T-helper 2 cell treated with Interferon-gamma antibody and Interleukin-4, amounts not matched to agents 5 μg/mL and 100 μg/mL, for 36 hours (primary cell): ENCODE results near the gene MCF2L2.
"Not testable (repeated sequence)": the region's sequence is repeated elsewhere in the genome, so short reads cannot be mapped to it uniquely, and the experiment has no call there.

Source experiments
- DNase-seq: peaks from one replicate; pipeline ENCODE4 v3.0.0; 2021; ENCODE audit warnings: low spot score
- H3K27ac Mint-ChIP-seq: one replicate; pipeline ENCODE4 v1.8.0; 2021; ENCODE audit warnings: mild to moderate bottlenecking, mixed read lengths
- H3K27me3 Mint-ChIP-seq: one replicate; pipeline ENCODE4 v1.8.0; 2021; ENCODE audit warnings: low read depth, mixed read lengths
- H3K36me3 Mint-ChIP-seq: one replicate; pipeline ENCODE4 v1.8.0; 2021; ENCODE audit warnings: low read depth, mixed read lengths
- H3K4me1 Mint-ChIP-seq: one replicate; pipeline ENCODE4 v1.8.0; 2021; ENCODE audit warnings: low read depth, mixed read lengths
- H3K4me3 Mint-ChIP-seq: one replicate; pipeline ENCODE4 v1.8.0; 2022; ENCODE audit warnings: mild to moderate bottlenecking, moderate library complexity, mixed read lengths
- H3K9me3 Mint-ChIP-seq: one replicate; pipeline ENCODE4 v1.8.0; 2021; ENCODE audit warnings: mixed read lengths

Gene MCF2L2

DNA sequence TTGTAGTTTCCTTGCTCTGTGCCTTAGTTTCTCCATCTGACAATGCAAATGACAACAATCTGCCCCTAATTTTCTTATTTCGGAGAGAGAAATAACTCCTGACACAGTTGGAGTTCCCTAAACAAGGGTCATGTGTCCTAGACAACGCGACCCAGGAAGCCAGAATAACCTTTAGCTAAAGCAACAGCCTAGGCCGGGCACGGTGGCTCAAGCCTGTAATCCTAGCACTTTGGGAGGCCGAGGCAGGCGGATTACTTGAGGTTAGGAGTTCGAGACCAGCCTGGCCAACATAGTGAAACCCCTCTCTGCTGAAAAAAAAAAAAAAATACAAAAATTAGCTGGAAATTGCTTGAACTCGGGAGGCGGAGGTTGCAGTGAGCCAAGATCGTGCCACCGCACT, 49.9 kb downstream of the MCF2L2 start:
- H3K27me3 Mint-ChIP-seq = no peaks in the 10 kb centered on the region
- H3K4me1 Mint-ChIP-seq = peaks cover 28% of the 10 kb centered on the region
- H3K36me3 Mint-ChIP-seq = peaks cover 2% of the 10 kb centered on the region
- no peak overlapping the region for H3K27ac Mint-ChIP-seq
- H3K9me3 Mint-ChIP-seq = no peaks in the 10 kb centered on the region
- no peak for DNase-seq
- no peak overlapping the region for H3K4me3 Mint-ChIP-seq

DNA sequence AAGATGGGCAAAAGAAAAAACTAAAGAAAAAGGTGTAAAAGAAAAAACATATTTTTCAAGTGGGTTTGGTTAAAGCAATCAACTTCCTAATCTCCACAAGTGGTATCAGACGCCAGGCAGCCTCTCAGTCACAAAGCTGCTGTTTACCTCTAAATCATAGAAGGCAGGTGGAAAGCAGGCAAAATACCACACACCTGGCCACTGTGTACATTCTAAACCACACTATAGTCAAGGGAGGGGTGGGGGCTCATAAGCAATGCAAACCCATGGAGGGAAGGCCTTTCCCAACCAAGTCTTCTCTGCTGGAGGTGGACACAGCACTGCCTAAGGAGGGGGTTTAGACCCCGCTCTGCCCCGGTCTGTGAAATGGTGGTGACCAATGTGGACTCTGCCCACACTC, 50.4 kb downstream of the MCF2L2 start:
- no peak overlapping the region for H3K27ac Mint-ChIP-seq
- H3K9me3 Mint-ChIP-seq = no peaks in the 10 kb centered on the region
- no peak for DNase-seq
- H3K4me1 Mint-ChIP-seq = peaks cover 28% of the 10 kb centered on the region
- peaks cover 2% of the 10 kb centered on the region for H3K36me3 Mint-ChIP-seq
- no peak overlapping the region for H3K4me3 Mint-ChIP-seq
- H3K27me3 Mint-ChIP-seq = no peaks in the 10 kb centered on the region

DNA sequence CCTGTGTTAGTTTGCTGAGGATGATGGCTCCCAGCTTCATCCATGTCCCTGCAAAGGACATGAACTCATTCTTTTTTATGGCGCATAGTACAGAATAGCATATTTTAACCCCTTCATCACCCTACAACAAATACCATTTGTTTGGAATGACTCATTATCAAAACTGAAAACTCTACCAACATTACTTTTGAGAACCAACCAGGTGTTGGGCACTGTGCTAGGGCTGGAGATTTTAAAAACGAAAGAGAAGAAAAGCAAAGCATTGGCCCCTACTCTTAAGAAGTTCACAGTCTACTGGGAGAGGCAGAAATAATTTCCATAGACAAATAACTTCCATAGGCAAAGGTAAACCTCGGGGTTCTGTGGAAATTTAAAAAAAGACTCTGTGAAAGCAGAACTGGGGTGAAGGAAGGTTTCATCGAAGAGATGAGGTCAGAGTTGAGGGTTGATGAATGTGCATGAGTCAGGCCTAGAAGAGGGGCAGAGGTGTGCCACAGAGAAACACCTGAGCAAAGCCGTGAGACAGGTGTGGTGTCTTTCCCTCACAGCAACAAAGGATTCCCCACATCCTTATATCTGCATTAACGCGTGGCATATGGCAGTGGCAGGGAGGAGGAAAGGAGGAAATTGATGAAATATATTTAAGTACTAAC, 51.0 kb downstream of the MCF2L2 start:
- H3K27me3 Mint-ChIP-seq = no peaks in the 10 kb centered on the region
- H3K36me3 Mint-ChIP-seq = peaks cover 2% of the 10 kb centered on the region
- no peak overlapping the region for H3K4me3 Mint-ChIP-seq
- no peaks in the 10 kb centered on the region for H3K9me3 Mint-ChIP-seq
- H3K27ac Mint-ChIP-seq = no peak overlapping the region
- H3K4me1 Mint-ChIP-seq = peaks cover 28% of the 10 kb centered on the region
- no peak for DNase-seq

DNA sequence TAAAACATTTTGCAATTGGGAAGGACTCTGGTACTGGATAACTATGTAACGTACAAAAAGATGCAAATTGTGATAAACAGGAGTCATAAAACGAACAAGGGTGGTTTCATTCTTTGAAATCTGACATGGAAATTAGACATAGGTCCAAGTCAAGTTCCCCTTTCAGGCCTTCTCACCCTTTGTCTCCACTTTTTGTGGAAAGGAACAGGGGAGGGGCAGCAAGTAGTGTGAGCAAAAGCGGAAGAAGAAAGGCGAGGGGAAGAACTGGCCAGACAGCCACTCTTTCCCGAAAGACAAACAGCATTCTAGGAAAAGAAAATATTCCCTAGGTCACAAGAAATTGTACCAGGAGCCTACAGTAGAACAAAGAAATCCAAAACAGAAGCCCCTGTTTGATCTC, 52.6 kb downstream of the MCF2L2 start:
- no peaks in the 10 kb centered on the region for H3K27me3 Mint-ChIP-seq
- no peaks in the 10 kb centered on the region for H3K9me3 Mint-ChIP-seq
- H3K4me3 Mint-ChIP-seq = no peak overlapping the region
- H3K27ac Mint-ChIP-seq = no peak overlapping the region
- DNase-seq = no peak
- H3K36me3 Mint-ChIP-seq = peaks cover 2% of the 10 kb centered on the region
- peaks cover 29% of the 10 kb centered on the region for H3K4me1 Mint-ChIP-seq

DNA sequence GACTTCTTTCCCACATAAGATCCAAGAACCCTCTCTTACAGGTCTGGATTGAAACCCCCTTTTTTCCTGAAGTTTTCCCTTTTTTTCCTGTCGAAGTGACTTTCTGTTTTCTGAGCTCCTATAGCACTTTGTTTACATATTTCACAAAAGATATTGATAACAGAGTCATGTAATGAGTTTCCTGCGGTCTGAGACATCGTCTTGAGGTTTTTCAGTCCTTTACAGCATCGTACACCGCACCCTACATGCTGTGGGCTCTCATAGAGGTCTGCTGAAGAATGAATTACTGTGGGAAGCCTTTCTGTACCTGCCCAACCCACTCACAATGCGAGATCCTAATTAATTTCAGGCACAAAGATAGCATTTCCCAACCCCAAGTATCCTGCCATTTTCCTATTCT, 53.1 kb downstream of the MCF2L2 start:
- DNase-seq = no peak
- Mint-ChIP-seq H3K4me3 (no peak overlapping the region), H3K27me3 (no peaks in the 10 kb centered on the region), H3K4me1 (peaks cover 29% of the 10 kb centered on the region), H3K36me3 (peaks cover 2% of the 10 kb centered on the region), H3K27ac (no peak overlapping the region), H3K9me3 (no peaks in the 10 kb centered on the region)

DNA sequence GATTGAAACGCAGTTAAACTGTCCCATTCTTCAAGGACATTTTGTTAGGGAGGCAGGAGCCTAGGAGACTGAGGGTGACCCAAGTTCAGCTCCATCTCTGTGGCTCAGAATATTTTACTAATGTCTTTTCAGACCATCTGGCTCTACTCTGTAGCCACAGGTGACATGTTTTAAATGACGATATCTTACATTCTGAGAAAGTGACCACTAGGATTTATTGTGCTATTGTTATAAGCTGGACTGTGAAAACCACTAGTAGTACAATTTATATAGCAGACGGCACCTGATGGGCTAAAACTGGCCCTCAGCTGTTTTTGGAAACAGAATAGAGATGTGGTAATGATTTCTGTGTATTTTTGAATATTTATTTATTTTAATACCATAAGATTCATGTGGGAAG, 55.5 kb downstream of the MCF2L2 start:
- H3K4me3 Mint-ChIP-seq = no peak overlapping the region
- H3K27ac Mint-ChIP-seq = no peak overlapping the region
- peaks cover 24% of the 10 kb centered on the region for H3K4me1 Mint-ChIP-seq
- no peaks in the 10 kb centered on the region for H3K9me3 Mint-ChIP-seq
- no peaks in the 10 kb centered on the region for H3K27me3 Mint-ChIP-seq
- H3K36me3 Mint-ChIP-seq = peaks cover 2% of the 10 kb centered on the region
- DNase-seq = no peak

DNA sequence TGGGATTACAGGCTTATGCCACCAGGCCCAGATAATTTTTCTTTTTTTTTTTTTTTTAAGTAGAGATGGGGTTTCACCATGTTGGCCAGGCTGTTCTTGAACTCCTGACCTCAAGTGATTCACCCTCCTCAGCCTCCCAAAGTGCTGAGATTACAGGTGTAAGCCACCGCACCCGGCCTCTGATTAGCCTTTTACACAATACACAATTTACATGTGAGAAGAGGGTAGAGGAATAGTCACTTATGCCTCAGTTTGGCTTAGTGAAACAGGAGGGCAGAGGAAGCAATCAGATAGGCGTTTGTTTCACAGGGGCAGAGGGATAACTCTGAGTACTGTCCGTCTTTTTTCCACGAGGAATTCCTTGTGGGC, 56.8 kb downstream of the MCF2L2 start:
- not testable (repeated sequence) for H3K9me3 Mint-ChIP-seq, H3K36me3 Mint-ChIP-seq, H3K27ac Mint-ChIP-seq, DNase-seq, H3K27me3 Mint-ChIP-seq, H3K4me3 Mint-ChIP-seq
- peaks cover 18% of the 10 kb centered on the region for H3K4me1 Mint-ChIP-seq

DNA sequence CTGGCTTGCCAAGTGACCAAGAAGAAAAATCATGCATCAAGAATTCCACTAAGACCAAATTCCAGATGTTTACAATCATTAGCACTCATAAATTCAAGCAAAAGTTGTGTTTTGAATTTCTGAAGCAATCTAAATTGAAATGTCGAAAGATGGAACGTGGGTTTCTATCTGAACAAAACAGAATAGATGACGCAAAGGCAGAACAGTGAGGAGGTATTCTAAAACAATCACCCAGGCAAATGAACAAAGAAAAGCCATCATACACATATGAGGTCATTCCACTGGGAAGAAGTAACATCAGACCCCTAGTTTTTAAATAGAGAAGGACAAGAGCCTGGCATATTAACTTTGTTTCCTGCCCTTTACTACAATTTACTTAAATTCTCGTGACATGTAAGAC, 58.0 kb downstream of the MCF2L2 start:
- peaks cover 5% of the 10 kb centered on the region for H3K9me3 Mint-ChIP-seq
- peaks cover 17% of the 10 kb centered on the region for H3K4me1 Mint-ChIP-seq
- no peaks in the 10 kb centered on the region for H3K27me3 Mint-ChIP-seq
- no peak overlapping the region for H3K4me3 Mint-ChIP-seq
- no peak overlapping the region for H3K27ac Mint-ChIP-seq
- peaks cover 9% of the 10 kb centered on the region for H3K36me3 Mint-ChIP-seq
- DNase-seq = no peak

DNA sequence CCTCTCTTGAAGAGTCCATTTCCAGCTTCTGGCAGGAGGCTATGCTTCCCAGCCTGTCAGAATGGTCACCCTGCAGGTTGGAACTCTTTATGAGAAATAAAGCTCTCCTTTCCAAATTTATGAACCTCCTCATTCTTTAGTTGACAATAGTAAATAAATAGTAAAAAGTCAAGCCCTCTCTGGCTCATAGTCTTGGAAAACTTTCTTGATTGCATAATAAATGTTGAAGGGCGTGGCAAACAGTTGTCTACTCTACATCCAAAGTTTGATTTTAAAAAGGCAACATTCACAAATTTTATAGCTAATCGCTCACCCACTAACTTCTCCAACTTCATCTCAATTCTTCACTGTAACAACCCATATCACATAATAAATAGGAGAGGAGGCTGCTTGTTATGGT, 58.8 kb downstream of the MCF2L2 start:
- peaks cover 5% of the 10 kb centered on the region for H3K9me3 Mint-ChIP-seq

DNA sequence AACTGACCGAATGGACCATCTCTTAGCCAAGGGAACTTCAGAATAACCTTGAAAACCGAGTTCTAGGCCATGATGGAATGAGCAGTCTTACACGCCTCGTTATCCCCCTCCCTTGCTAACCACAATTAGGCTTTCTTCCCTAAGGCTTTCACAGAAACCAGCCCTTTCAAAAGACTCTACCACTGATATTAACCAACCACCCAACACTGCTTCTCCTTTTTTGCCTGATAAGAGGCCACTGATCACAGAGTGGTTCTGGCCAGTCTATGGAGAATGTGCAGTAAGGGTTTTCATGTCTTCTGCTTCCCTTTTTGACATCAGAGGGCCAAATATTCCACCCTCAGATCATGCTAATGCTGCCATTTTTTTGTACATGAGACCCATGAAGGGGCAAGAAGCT, 59.3 kb downstream of the MCF2L2 start:
- H3K27ac Mint-ChIP-seq = no peak overlapping the region
- no peak for DNase-seq
- peaks cover 10% of the 10 kb centered on the region for H3K36me3 Mint-ChIP-seq
- H3K9me3 Mint-ChIP-seq = peaks cover 5% of the 10 kb centered on the region
- peaks cover 14% of the 10 kb centered on the region for H3K4me1 Mint-ChIP-seq
- H3K27me3 Mint-ChIP-seq = no peaks in the 10 kb centered on the region
- no peak overlapping the region for H3K4me3 Mint-ChIP-seq

More for the DNA sequence above, 58.8 kb downstream of the MCF2L2 start:
- DNase-seq = no peak
- no peaks in the 10 kb centered on the region for H3K27me3 Mint-ChIP-seq
- no peak overlapping the region for H3K4me3 Mint-ChIP-seq
- H3K36me3 Mint-ChIP-seq = peaks cover 10% of the 10 kb centered on the region
- no peak overlapping the region for H3K27ac Mint-ChIP-seq
- peaks cover 14% of the 10 kb centered on the region for H3K4me1 Mint-ChIP-seq

DNA sequence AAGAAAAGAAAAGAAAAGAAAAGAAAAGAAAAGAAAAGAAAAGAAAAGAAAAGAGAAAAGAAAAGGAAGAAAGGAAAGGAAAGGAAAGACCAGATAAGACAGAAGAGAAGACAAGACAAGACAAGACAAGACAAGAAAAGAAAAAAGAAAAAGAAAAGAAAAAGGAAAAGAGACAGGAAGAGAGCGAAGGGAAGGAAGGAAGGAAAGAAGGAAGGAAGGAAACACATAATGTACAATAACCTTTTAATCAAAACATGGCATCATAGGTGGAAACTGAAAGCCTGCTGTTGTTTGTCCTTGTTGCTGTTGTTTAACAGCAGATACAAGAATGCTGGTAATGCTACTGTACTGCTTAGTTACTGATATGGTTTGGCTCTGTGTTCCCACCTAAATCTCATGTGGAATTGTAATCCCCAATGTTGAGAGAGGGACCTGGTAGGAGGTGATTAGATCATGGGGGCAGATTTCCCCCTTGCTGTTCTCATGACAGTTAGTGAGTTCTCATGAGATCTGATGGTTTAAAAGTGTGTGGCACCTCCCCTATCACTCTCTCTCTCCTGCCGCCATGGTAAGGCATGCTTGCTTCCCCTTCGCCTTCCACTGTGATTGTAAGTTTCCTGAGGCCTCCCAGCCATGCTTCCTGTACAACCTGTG, 67.3 kb downstream of the MCF2L2 start:
- Mint-ChIP-seq H3K27ac (no peak overlapping the region), H3K27me3 (no peaks in the 10 kb centered on the region), H3K36me3 (peaks cover 18% of the 10 kb centered on the region), H3K4me1 (peaks cover 22% of the 10 kb centered on the region), H3K9me3 (peaks cover 15% of the 10 kb centered on the region), H3K4me3 (no peak overlapping the region)
- no peak for DNase-seq

DNA sequence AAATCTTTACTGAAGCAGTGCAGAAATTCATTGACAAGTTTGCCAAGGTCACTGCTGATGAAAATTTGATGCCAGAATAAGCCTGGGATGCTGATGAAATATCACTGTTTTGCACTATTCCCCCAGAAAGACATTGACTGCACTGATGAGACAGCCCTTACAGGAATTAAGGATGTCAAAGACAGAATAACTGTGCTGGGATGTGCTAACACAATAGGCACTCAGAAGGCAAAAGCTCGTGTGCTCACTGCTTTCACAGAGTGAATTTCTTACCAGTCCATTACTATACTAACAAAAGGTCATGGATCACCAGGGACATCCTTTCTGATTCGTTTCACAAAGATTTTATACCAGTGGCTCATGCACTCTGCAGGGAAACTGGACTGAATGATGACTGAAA, 69.4 kb downstream of the MCF2L2 start:
- H3K36me3 Mint-ChIP-seq = peaks cover 12% of the 10 kb centered on the region
- H3K27ac Mint-ChIP-seq = no peak overlapping the region
- peaks cover 10% of the 10 kb centered on the region for H3K9me3 Mint-ChIP-seq
- no peak overlapping the region for H3K4me3 Mint-ChIP-seq
- H3K4me1 Mint-ChIP-seq = peaks cover 16% of the 10 kb centered on the region
- H3K27me3 Mint-ChIP-seq = no peaks in the 10 kb centered on the region
- no peak for DNase-seq

DNA sequence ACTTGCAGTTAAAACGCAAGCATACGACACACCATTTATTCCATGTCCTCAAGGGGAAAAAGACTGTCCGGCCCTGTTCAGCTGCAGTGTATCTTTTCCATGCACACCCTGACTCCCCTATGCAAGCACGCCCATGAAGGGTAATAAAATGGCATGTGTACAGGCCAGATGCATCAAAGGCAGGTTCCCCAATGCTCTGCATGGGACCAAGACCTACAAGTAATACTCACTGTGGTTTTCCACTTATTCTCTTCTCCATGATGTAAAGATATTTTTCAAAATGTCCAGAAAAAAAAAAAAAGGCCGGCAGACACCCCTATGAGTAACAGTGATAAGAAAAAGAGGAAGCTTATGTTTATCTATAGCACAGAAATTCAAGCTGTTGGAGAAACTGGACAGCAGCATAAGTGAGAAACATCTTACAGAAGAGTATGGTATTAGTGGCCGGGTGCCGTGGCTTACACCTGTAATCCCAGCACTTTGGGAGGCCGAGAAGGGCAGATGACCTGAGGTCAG, 70.8 kb downstream of the MCF2L2 start:
- peaks cover 12% of the 10 kb centered on the region for H3K36me3 Mint-ChIP-seq
- no peak for DNase-seq
- peaks cover 10% of the 10 kb centered on the region for H3K9me3 Mint-ChIP-seq
- H3K4me3 Mint-ChIP-seq = no peak overlapping the region
- no peaks in the 10 kb centered on the region for H3K27me3 Mint-ChIP-seq
- H3K27ac Mint-ChIP-seq = peak overlapping the region; percentile 23
- H3K4me1 Mint-ChIP-seq = peaks cover 16% of the 10 kb centered on the region

DNA sequence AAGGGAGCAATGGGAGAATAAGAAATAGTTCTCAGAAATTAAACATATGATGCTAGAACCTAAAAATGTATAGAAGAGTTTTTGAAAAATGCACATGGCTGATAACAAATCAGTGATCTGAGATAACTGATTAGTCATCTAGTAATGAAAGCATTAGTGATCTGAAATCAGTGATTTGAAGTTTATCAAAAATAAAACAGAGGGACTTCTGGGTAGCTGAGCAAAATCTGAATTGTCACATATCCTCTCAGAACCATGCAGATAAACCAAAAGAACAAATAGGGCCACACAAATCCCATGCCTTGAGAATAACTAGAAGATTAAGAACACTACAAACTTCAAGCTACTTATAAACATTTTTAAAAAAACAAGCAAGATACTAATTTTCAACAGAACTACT, 71.5 kb downstream of the MCF2L2 start:
- H3K27me3 Mint-ChIP-seq = no peaks in the 10 kb centered on the region
- H3K36me3 Mint-ChIP-seq = peaks cover 12% of the 10 kb centered on the region
- no peak overlapping the region for H3K4me3 Mint-ChIP-seq
- peaks cover 10% of the 10 kb centered on the region for H3K9me3 Mint-ChIP-seq
- no peak for DNase-seq
- H3K27ac Mint-ChIP-seq = peak overlapping the region; percentile 23
- H3K4me1 Mint-ChIP-seq = peaks cover 16% of the 10 kb centered on the region

DNA sequence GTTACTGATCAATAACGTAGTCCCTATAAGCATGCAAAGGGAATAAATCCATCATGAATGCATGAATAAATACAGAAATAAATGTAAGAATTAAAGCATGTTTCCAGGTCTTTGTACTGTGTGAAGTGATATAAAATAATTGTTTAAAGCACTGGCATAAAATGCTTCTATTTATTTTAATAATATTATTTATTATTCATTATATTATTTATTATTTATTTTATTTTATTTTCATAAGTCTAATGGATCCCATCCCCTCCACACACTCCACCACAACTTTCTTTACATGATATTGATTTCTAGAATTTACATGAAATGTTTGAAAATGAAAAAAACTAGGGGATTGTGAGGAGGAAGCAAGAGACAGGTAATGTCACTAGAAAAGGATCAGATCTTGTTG, 73.5 kb downstream of the MCF2L2 start:
- Mint-ChIP-seq H3K36me3 (peaks cover 12% of the 10 kb centered on the region), H3K27me3 (no peaks in the 10 kb centered on the region), H3K4me1 (peaks cover 18% of the 10 kb centered on the region), H3K4me3 (no peak overlapping the region), H3K27ac (no peak overlapping the region), H3K9me3 (peaks cover 10% of the 10 kb centered on the region)
- DNase-seq = no peak
